Measurements from ENCODE around the gene RETREG3.

- TF ChIP-seq CTCF (conservative IDR thresholded peaks at IDR 0.05; ENCODE audit: low read length): no peak
- no peak for TF ChIP-seq EZH2phosphoT487 (IDR thresholded peaks at IDR 0.05; ENCODE audit: borderline replicate concordance, low read depth, low read length)
Observed at GRCh38 chr17:42547001-42547461, 62.1 kb downstream of the RETREG3 start.

All from OCI-LY7 (cell line).